K562 (cell line): Measurements from ENCODE around the gene LHPP. TPM values are rescaled to one million over a fixed set of nuclear protein-coding genes. Genes with fewer than 3 reads are reported as not detected.

Experiments used
- ATAC-seq: fragments of 200-7000 bp; cut with Tn5 transposase; 3 replicates; pipeline ENCODE4 v1.9.1; 2020; ENCODE audit warnings: moderate library complexity
- BruUV-seq: library from RNA; stranded (reverse); fragments of 400-500 nt; replicated peaks from 2 replicates; lab custom pipeline; 2021; lab: Mats Ljungman, UMichigan
- CTCF ChIA-PET: fragments of 300-600 bp; formaldehyde crosslinking; extraction: SDS; loops from one replicate; lab custom pipeline; 2021; ENCODE audit warnings: low intra/inter-chr PET ratio; lab: Yijun Ruan, JAX
- POLR2A ChIA-PET: fragments of 300-600, 350-650 bp; sonication (Branson Sonifier 250); formaldehyde crosslinking; extraction: SDS; loops from one replicate; lab custom pipeline; 2021; ENCODE audit warnings: antibody characterized with exemption, inconsistent platforms; lab: Yijun Ruan, JAX
- DNase-seq, 4 experiments: peaks; one replicate each; pipeline versions ENCODE4 v3.0.0 to v3.0.0-alpha.2; 2011 to 2018; ENCODE audit warnings: low spot score in 3 of 4, mixed read lengths in 3 of 4; ENCODE audit errors: extremely low read depth in 1 of 4
- FAIRE-seq: peaks from 2 replicates; lab custom pipeline; 2011; peaks lifted over from hg19 to GRCh38; lab: Jason Lieb, UNC
- H2AFZ ChIP-seq: 2 replicates; pipeline ENCODE4 v1.6.0; 2011; ENCODE audit warnings: low read depth, low read length, control low read depth, inconsistent platforms
- H3K27ac ChIP-seq: fragments of 200-600 bp; 3 replicates; pipeline ENCODE4 v1.8.0; 2011; ENCODE audit warnings: low read depth, mild to moderate bottlenecking, control low read depth, inconsistent platforms, low read length, moderate library complexity, mixed read lengths; ENCODE audit errors: extremely low read depth
- H3K27me3 ChIP-seq, 2 experiments: fragments of 300-600 bp in 1 of 2; 2 replicates in 1 of 2; 3 replicates in 1 of 2; pipeline versions ENCODE4 v1.6.0 to v1.8.0; 2011; ENCODE audit warnings: inconsistent platforms in 2 of 2, low read length in 2 of 2, mild to moderate bottlenecking in 1 of 2, mixed read lengths in 1 of 2, moderate library complexity in 1 of 2; ENCODE audit not compliant: control insufficient read depth in 2 of 2, insufficient read depth in 2 of 2
- H3K36me3 ChIP-seq: fragments of 300-600 bp; 3 replicates; pipeline ENCODE4 v1.8.0; 2011; ENCODE audit warnings: mild to moderate bottlenecking, low read length, inconsistent platforms; ENCODE audit not compliant: control insufficient read depth, insufficient read depth
- H3K4me1 ChIP-seq, 2 experiments: fragments of 200-600 bp in 1 of 2; replicated peaks in 1 of 2; 2 replicates in 1 of 2; 3 replicates in 1 of 2; pipeline versions ENCODE4 v1.5.1 to v1.8.0; 2011; ENCODE audit warnings: inconsistent platforms in 2 of 2, low read length in 2 of 2, mild to moderate bottlenecking in 1 of 2, mixed read lengths in 1 of 2, moderate library complexity in 1 of 2; ENCODE audit not compliant: control insufficient read depth in 2 of 2, insufficient read depth in 2 of 2
- H3K4me2 ChIP-seq: 2 replicates; pipeline ENCODE4 v1.6.1; 2011; ENCODE audit warnings: low read length, control low read depth, inconsistent platforms, mixed read lengths; ENCODE audit not compliant: insufficient read depth
- H3K4me3 ChIP-seq: fragments of 200-600 bp; sonication (generic), shearing (Covaris generic); 2 replicates; pipeline ENCODE4 v1.5.1; 2016; ENCODE audit warnings: control low read depth, inconsistent platforms
- H3K79me2 ChIP-seq: fragments of 200-600 bp; 3 replicates; pipeline ENCODE4 v1.8.0; 2011; ENCODE audit warnings: low read length, inconsistent platforms; ENCODE audit not compliant: control insufficient read depth, insufficient read depth
- H3K9ac ChIP-seq, 2 experiments: 2 replicates each; pipeline versions ENCODE4 v1.6.0 to v1.6.1; 2011; ENCODE audit warnings: low read depth in 2 of 2, low read length in 2 of 2, control low read depth in 1 of 2, inconsistent platforms in 1 of 2, mild to moderate bottlenecking in 1 of 2, mixed read lengths in 1 of 2; ENCODE audit not compliant: insufficient read depth in 1 of 2
- H3K9me1 ChIP-seq: one replicate; pipeline ENCODE4 v1.6.0; 2011; ENCODE audit warnings: inconsistent platforms, mild to moderate bottlenecking, low read length, moderate library complexity; ENCODE audit not compliant: control insufficient read depth, insufficient read depth
- H3K9me3 ChIP-seq: replicated peaks from 2 replicates; pipeline ENCODE4 v1.5.1; 2011; ENCODE audit warnings: low read depth, low read length, inconsistent platforms; ENCODE audit not compliant: control insufficient read depth, insufficient read depth
- H4K20me1 ChIP-seq: replicated peaks from 2 replicates; pipeline ENCODE4 v1.6.1; 2011; ENCODE audit warnings: low read length, inconsistent platforms, mixed read lengths; ENCODE audit not compliant: control insufficient read depth, insufficient read depth
- CBX3 ChIP-seq, 2 experiments: IDR thresholded peaks; 1 replicate in 1 of 2; 2 replicates in 1 of 2; pipeline ENCODE4 v1.6.1; 2012; ENCODE audit warnings: inconsistent platforms in 2 of 2, low read length in 2 of 2, borderline replicate concordance in 1 of 2, control low read depth in 1 of 2
- DDX20 ChIP-seq: fragments of 450-650 bp; IDR thresholded peaks from 2 replicates; pipeline ENCODE4 v1.6.1; 2016; ENCODE audit warnings: missing genetic modification characterization, low read depth, mild to moderate bottlenecking, missing compliant biosample characterization, moderate library complexity
- YBX1 ChIP-seq: fragments of 450-650 bp; IDR thresholded peaks from 2 replicates; pipeline ENCODE4 v1.7.1; 2016; ENCODE audit warnings: mild to moderate bottlenecking
- ZKSCAN1 ChIP-seq: fragments of 150-350 bp; IDR thresholded peaks from 2 replicates; pipeline ENCODE4 v1.6.1; 2016; ENCODE audit warnings: low read depth, low read length
- ZNF224 ChIP-seq: sonication (generic); formaldehyde crosslinking; IDR thresholded peaks from 2 replicates; pipeline ENCODE4 v1.8.0; 2022; ENCODE audit warnings: mild to moderate bottlenecking, missing genetic modification reagents
- WGBS: fragments of 100-300 bp; shearing (Covaris generic); methylation state at CpG from one replicate; pipeline ENCODE4 v1.1.6; 2016; ENCODE audit warnings: low coverage, mixed read lengths; ENCODE audit not compliant: insufficient coverage; ENCODE audit errors: missing lambda C conversion rate; 5-methylcytosine and 5-hydroxymethylcytosine counted together
- in situ Hi-C: fragments of 300-500 bp; cut with MboI; formaldehyde crosslinking; loops from 4 replicates; pipeline ENCODE4 v1.15.0; 2018; ENCODE audit warnings: inconsistent platforms, mixed read lengths
- intact Hi-C: fragments of 100-400 bp; cut with micrococcal nuclease; formaldehyde crosslinking; loops from 2 replicates; pipeline ENCODE4 v1.14.2; 2022
- polyA plus RNA-seq, 8 experiments: library from polyadenylated mRNA; depleted of rRNA in 4 of 8; stranded (reverse) in 5 of 8; unstranded in 3 of 8; fragments of >200 nt; fragmentation: Nextera tagmentation in 2 of 8; fragmentation: Illumina TruSeq in 1 of 8; extraction: Ambion mirVana in 2 of 8; extraction: Trizol in 1 of 8; gene quantifications; 2 replicates each; pipeline versions ENCODE4 v1.2.1 to v1.2.3, GENCODE V29; 2011 to 2014; ENCODE audit warnings: inconsistent platforms in 1 of 8, missing spikeins in 1 of 8
- total RNA-seq, 7 experiments: library from RNA; depleted of rRNA in 6 of 7; stranded (reverse); fragments of >200 nt in 6 of 7; fragmentation: Illumina TruSeq in 2 of 7; extraction: Trizol in 2 of 7; gene quantifications; 2 replicates each; pipeline versions ENCODE4 v1.2.1 to v1.2.3, GENCODE V29; 2011 to 2021; ENCODE audit warnings: low replicate concordance in 1 of 7

LHPP gene
- total and polyA plus RNA-seq, 9 of the 15 experiments (the other 6 are each of a cell fraction or from before 2014, with no cell fraction given) = 0.34 to 7.4 (median 3.0) TPM

DNA sequence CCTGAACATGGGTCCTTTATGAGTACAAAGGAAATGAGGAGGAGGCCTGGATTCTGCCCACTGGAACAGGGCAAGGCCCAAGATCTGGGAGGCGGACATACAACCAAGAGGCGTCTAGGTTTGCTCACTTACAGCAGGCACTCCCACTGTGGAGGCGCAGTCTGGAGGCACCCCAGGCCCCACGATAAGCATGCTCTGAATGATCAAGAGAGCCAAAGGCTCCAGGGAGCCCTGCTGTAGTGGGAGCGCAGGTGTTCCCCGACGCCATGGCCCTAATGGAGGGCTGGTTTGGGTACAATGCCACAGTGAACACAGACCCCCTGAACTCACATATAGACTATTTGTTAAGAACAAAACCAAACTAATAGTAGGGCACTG is 194.5 kb downstream of the LHPP start:
- Histone ChIP-seq H2AFZ (no peak overlapping the region), H3K27me3 (no peaks in the 10 kb centered on the region), H3K4me2 (no peak overlapping the region), H3K4me1 (peaks cover 0 to 8% of the 10 kb centered on the region in 2 experiments; a peak in 2 of 5 replicates), H3K9me3 (no peaks in the 10 kb centered on the region), H3K4me3 (no peak overlapping the region), H4K20me1 (no peaks in the 10 kb centered on the region), H3K9ac (no peak overlapping the region), H3K27ac (no peak overlapping the region), H3K79me2 (no peaks in the 10 kb centered on the region; the same call in 2 of the 3 replicates), H3K9me1 (no peaks in the 10 kb centered on the region), H3K36me3 (peaks cover 5% of the 10 kb centered on the region; the same call in 1 of the 3 replicates)
- 98% methylated on average over 6 of the region's 7 CpGs for WGBS
- FAIRE-seq (no peak), ATAC-seq (no peak), DNase-seq (no peak)
- ChIA-PET POLR2A (interaction anchor here (0.6 kb wide), 1 partner anchor 266 kb away, joined by 3 read pairs; no protein-coding TSS in a partner anchor), CTCF (no interaction called here)
- TF ChIP-seq ZNF224 (CRISPR knock-in tag) = no peak
- 0 out of 2 replicates have a peak, but pooled peaks have one; percentile 1 for TF ChIP-seq ZKSCAN1
- no TSS peak for BruUV-seq
- intact Hi-C loops (no loop called here), in situ Hi-C loops (no loop called here)

GRCh38 chr10:124656541-124656940 is 194.9 kb downstream of the LHPP start:
- DNase-seq (no peak), ATAC-seq (no peak)
- Histone ChIP-seq H3K9me3 (no peaks in the 10 kb centered on the region), H2AFZ (no peak overlapping the region)
- whole genome bisulfite sequencing = 71% methylated on average over 5 of the region's 6 CpGs
- TF ChIP-seq YBX1 (no peak), DDX20 (tag) (no peak), CBX3 (IDR thresholded peaks at IDR 0.05; ENCODE audit: borderline replicate concordance in 1 of 2, low read length in 2 of 2) (no peak)
- TF ChIP-seq, all 486 proteins: peak for 0
- Histone ChIP-seq H3K4me2 (no peak overlapping the region), H3K36me3 (peaks cover 5% of the 10 kb centered on the region; the same call in 1 of the 3 replicates), H3K9me1 (no peaks in the 10 kb centered on the region), H3K79me2 (no peaks in the 10 kb centered on the region; the same call in 2 of the 3 replicates), H3K4me3 (no peak overlapping the region), H3K4me1 (peaks cover 0 to 4% of the 10 kb centered on the region in 2 experiments; a peak in 2 of 5 replicates), H3K27ac (no peak overlapping the region), H3K27me3 (no peaks in the 10 kb centered on the region), H4K20me1 (no peaks in the 10 kb centered on the region), H3K9ac (no peak overlapping the region)
- CTCF ChIA-PET = no interaction called here
- in situ Hi-C loops = no loop called here
- POLR2A ChIA-PET = no interaction called here
- BruUV-seq = no TSS peak
- intact Hi-C loops = no loop called here
- no peak for FAIRE-seq
